Breast epithelium (tissue), 3 donors: ENCODE data around the gene FAP.

Experiments used
- POLR2AphosphoS5 ChIP-seq, 3 donors: sonication (generic); formaldehyde crosslinking; IDR thresholded peaks; one replicate each; pipeline ENCODE4 v1.6.1; 2017; ENCODE audit warnings: antibody characterized with exemption in 3 of 3
- TF ChIP-seq, protein P1 (sequence below), 3 donors: fragments of 450-650 bp; IDR thresholded peaks; one replicate each; pipeline ENCODE4 v1.5.1; 2016 to 2017; ENCODE audit warnings: antibody characterized with exemption in 3 of 3, mild to moderate bottlenecking in 3 of 3, moderate library complexity in 3 of 3

GRCh38 chr2:162258169-162258568 is 14.9 kb upstream of the FAP start:
- no peak for TF ChIP-seq POLR2AphosphoS5 (IDR thresholded peaks at IDR 0.05)
- TF ChIP-seq, protein P1, sequence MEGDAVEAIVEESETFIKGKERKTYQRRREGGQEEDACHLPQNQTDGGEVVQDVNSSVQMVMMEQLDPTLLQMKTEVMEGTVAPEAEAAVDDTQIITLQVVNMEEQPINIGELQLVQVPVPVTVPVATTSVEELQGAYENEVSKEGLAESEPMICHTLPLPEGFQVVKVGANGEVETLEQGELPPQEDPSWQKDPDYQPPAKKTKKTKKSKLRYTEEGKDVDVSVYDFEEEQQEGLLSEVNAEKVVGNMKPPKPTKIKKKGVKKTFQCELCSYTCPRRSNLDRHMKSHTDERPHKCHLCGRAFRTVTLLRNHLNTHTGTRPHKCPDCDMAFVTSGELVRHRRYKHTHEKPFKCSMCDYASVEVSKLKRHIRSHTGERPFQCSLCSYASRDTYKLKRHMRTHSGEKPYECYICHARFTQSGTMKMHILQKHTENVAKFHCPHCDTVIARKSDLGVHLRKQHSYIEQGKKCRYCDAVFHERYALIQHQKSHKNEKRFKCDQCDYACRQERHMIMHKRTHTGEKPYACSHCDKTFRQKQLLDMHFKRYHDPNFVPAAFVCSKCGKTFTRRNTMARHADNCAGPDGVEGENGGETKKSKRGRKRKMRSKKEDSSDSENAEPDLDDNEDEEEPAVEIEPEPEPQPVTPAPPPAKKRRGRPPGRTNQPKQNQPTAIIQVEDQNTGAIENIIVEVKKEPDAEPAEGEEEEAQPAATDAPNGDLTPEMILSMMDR (IDR thresholded peaks at IDR 0.05): no peak
